Fibroblast of skin of left biceps (primary cell): ENCODE measurements around the gene SPTLC3.
A peak's percentile ranks its signal among the peaks of the same experiment; 100 is the strongest.

ENCODE experiments used
- DNase-seq, 2 experiments: peaks; one replicate each; pipeline ENCODE4 v3.0.0-alpha.2; 2013; ENCODE audit warnings: low read depth in 2 of 2

SPTLC3 gene

GRCh38 chr20:13186043-13186774 lies 177.4 kb downstream of the SPTLC3 start:
- no peak for DNase-seq

DNA sequence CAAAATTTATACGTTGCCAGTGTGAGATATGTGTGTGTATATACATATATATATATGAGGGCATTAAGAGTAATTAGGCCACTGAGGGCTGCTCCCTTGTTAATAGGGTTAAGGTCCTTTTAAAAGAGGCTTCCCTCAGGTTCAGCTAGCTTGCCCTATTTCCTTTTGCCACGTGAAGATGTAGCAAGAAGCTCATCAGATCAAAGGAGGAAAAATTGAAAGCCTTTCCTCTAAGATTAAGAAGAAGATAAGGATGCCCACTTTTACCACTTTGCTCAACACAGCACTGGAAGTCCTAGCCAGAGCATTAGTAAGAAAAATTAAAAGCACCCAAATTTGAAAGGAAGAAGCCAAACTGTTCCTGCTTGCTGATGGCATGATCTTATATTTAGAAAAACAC lies 179.1 kb downstream of the SPTLC3 start:
- no peak for DNase-seq

DNA sequence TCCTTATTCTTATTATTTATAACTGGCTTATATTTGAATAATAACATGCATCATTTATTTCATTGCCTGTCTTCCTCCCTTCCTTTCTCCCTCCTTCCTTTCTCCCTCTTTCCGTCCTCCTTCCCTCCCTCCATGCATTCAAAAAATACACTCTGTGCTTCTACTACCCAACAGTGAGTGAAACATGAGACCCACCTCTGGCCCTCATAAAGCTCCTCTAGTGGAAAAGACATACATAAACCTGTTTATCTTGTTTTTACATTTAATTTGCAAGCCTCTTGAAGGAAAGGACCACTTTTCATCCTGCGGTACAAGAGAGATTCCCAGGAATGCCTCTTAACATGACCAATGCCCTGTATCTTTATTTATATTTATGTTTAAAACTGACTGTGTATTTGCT lies 190.5 kb downstream of the SPTLC3 start:
- DNase-seq: no peak

DNA sequence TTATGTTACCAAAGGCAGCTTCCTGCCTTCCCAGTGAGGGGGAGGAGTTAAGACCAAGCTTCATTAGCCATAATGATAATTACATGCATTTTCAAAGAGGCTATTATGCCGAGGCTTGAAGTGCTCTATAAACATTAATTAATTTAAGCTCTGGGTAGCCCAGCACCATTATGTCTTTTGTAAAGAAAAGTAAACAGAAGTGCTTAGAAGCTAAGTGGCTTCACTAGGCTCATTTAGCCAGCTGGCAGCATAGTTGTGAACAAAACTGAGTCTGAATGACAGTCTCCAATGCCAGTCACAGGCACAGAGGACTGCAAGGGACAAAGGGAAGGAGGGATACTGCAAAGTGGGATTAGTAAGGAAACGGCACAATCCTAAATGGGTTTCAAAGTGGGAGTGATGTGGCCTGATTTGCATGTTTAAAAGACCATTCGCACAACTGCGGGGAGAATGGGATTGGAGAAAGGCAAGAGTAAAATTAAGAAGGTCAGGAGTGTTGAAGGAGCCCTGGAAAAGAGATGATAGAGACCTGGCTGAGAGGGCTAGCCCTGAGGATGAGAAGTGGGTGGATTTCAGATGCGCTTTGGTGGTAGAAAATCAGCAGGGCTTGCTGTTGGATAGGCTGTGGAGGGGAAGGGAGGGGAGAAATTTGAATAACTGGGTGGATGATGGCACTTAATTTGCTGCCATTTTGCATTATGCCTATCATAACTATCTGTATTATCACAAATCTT lies 192.2 kb downstream of the SPTLC3 start:
- DNase-seq: no peak

DNA sequence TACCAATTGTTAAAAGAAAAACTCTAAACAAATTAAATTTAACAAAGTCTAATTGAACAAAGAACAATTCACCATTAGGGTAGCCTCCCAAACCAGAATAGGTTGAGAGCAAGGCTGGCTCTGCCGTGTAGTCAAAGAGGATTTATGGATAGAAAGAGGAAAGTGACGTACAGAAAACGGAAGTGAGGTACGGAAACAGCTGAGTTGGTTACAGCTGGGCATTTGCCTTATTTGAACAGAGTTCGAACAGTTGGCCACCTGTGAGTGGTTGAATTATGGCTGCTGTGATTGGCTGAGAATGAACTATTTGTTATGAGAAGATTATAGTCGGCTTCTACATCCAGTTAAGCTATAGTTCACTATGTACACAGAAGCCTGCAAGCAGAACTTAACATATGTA lies 193.8 kb downstream of the SPTLC3 start:
- no peak for DNase-seq

DNA sequence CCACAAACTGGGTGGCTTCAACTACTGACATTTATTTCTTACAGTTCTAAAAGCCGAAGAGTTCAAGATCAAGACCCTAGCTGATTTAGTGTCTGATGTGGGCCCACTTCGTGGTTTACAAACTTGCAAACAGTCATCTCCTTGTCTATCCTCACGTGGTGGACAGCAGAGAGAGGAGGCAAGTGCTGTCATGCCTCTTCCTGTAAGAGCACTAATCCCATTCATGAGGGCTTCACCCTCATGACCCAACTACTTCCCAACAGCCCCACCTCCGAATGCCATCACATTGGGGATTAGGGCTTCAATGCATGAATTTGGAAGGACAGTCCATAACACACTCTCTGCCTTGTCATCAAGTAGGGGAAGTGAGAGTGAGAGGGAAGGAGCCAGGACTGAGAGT lies 196.7 kb downstream of the SPTLC3 start:
- DNase-seq: no peak

- DNase-seq: no peak
Measured at GRCh38 chr20:13205848-13206434, 197.2 kb downstream of the SPTLC3 start.

GRCh38 chr20:13207016-13207415 lies 198.2 kb downstream of the SPTLC3 start:
- no peak for DNase-seq

DNA sequence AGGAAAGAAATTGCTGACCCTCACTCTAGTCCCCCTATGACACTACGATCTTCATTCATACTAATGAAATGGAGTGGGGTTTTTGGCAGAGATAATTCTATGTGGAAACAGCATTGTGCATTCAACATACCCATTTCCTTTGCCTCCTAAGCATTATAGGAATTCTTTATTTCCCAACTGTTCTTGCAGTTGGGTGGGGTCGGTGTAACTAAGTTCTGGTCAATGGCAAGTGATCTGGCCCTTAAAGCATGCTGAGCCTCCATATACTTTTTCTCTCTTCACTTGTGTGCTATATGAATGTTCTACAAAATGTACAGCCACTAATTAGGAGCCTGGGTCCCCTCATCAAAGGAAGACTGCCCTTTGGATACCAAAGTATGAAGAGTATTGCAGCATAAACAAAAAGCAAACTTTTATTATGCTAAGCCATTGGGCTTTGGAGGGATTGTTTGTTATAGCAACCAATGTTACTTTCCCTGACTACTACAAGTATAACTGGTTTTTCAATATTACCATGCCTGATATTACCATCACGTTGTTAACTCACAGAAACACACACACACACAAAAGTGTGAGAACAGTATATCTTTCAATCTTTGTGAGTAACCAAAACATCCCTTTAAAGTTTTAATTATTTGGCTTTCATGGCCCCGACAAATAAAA lies 203.3 kb downstream of the SPTLC3 start:
- DNase-seq: no peak

DNA sequence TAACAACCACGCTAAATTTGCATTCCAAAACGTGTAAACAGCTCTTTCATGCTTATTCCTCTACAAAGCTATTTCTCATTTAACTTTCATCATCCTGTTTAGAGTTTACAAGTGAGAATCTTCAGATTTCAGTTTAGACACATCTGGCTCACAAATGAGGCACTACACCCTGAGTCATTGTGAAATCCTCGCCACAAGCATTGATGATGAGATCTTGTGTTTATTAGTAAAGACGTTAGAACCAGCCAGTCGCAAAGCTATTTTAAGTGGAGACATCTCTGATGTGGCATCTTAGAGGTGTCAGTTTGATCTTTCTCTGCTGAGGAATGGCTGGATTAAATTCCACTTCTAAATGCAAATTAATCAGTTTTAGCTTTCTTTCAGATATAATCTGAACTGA lies 204.0 kb downstream of the SPTLC3 start:
- DNase-seq: peak; percentile 57 to 64

- DNase-seq: no peak
Measured at GRCh38 chr20:13213335-13213734, 204.6 kb downstream of the SPTLC3 start.

GRCh38 chr20:13216533-13216932 lies 207.8 kb downstream of the SPTLC3 start:
- no peak for DNase-seq
